Natural killer cell (primary cell): ENCODE results near the gene C22orf39. TPM values are rescaled to one million over a fixed set of nuclear protein-coding genes. Genes with fewer than 3 reads are reported as not detected.

Experiments used
- ATAC-seq, 3 donors: fragments of 150-1000 bp in 2 of 3; fragments of 200-7000 bp in 1 of 3; cut with Tn5 transposase; 1 replicate in 1 of 3; 2 replicates in 2 of 3; pipeline ENCODE4 v1.10.0; 2021; ENCODE audit warnings: mild to moderate bottlenecking in 2 of 3, moderate library complexity in 2 of 3
- DNase-seq, 2 donors: peaks; one replicate each; pipeline versions ENCODE4 v3.0.0 to v3.0.0-alpha.2; 2013 to 2021; ENCODE audit warnings: mixed read lengths in 1 of 2
- H3K27ac ChIP-seq: one replicate; pipeline ENCODE4 v1.5.1; 2013; ENCODE audit warnings: mild to moderate bottlenecking, low read length
- H3K27me3 ChIP-seq: one replicate; pipeline ENCODE4 v1.6.1; 2013; ENCODE audit warnings: low read length; ENCODE audit not compliant: control insufficient read depth, insufficient read depth
- H3K36me3 ChIP-seq: one replicate; pipeline ENCODE4 v1.6.1; 2013; ENCODE audit warnings: low read length; ENCODE audit not compliant: control insufficient read depth, insufficient read depth
- H3K4me1 ChIP-seq: one replicate; pipeline ENCODE4 v1.6.1; 2013; ENCODE audit warnings: low read length; ENCODE audit not compliant: control insufficient read depth, insufficient read depth
- H3K4me3 ChIP-seq: one replicate; pipeline ENCODE4 v1.5.1; 2013; ENCODE audit warnings: low read length
- H3K9me3 ChIP-seq: one replicate; pipeline ENCODE4 v1.6.1; 2013; ENCODE audit warnings: low read length; ENCODE audit not compliant: control insufficient read depth, insufficient read depth
- H3K27ac Mint-ChIP-seq, 2 donors: one replicate each; pipeline ENCODE4 v1.8.0; 2022; ENCODE audit warnings: mild to moderate bottlenecking in 2 of 2, mixed read lengths in 2 of 2, moderate library complexity in 1 of 2
- H3K27me3 Mint-ChIP-seq, 2 donors: one replicate each; pipeline ENCODE4 v1.8.0; 2022; ENCODE audit warnings: low read depth in 2 of 2, mixed read lengths in 2 of 2
- H3K36me3 Mint-ChIP-seq: one replicate; pipeline ENCODE4 v1.8.0; 2022; ENCODE audit warnings: mixed read lengths
- H3K4me1 Mint-ChIP-seq, 2 donors: one replicate each; pipeline ENCODE4 v1.8.0; 2022; ENCODE audit warnings: mixed read lengths in 2 of 2
- H3K4me3 Mint-ChIP-seq: one replicate; pipeline ENCODE4 v1.8.0; 2022; ENCODE audit warnings: mild to moderate bottlenecking, moderate library complexity, mixed read lengths
- H3K9me3 Mint-ChIP-seq, 2 donors: one replicate each; pipeline ENCODE4 v1.8.0; 2022; ENCODE audit warnings: mixed read lengths in 2 of 2
- CTCF ChIP-seq: fragments of 200-600 bp; IDR thresholded peaks from one replicate; pipeline ENCODE4 v1.8.0; 2022; ENCODE audit warnings: antibody characterized with exemption
- WGBS: methylation state at CpG from one replicate; pipeline ENCODE4 v1.1.7; 2013; ENCODE audit warnings: missing lambda C conversion rate; ENCODE audit not compliant: insufficient coverage; 5-methylcytosine and 5-hydroxymethylcytosine counted together
- intact Hi-C: fragments of 100-400 bp; cut with micrococcal nuclease; formaldehyde crosslinking; loops from one replicate; pipeline ENCODE4 v1.14.2; 2022
- total RNA-seq, 4 donors: library from RNA; stranded (reverse); fragments of 120-200 nt in 1 of 4; gene quantifications; one replicate each; pipeline versions ENCODE4 v1.2.3 to v1.2.4, GENCODE V29; 2013 to 2022

C22orf39 gene
- total RNA-seq, 3 donors from 2014 or later (not counting 1 experiment from before 2014, with no cell fraction given) = 45.4 to 53.3 (median 50.2) TPM

DNA sequence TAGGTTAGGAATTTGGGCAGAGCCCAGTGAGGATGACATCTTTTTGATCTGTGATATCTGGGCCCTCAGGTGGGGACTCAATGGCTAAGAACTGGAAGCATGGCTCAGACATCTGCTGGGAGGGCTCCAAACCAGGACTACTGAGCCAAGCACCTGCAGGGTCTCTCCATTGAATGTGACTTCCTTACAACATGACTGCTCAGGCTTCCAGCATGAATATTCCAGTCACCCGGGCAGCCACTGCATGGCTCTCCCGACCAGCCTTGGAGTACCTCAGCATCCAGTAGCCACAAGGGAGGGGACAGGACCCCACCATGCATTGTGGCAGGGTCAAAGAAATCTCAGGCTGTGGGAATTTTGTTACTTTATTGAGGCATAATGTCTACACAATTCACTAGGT, 40.8 kb upstream of the C22orf39 start:
- H3K27me3 Mint-ChIP-seq = no peaks in the 10 kb centered on the region
- no peak overlapping the region for H3K4me3 ChIP-seq
- ATAC-seq (no peak), DNase-seq (no peak)
- H3K9me3 ChIP-seq = no peaks in the 10 kb centered on the region
- no peaks in the 10 kb centered on the region for H3K36me3 Mint-ChIP-seq
- TF ChIP-seq CTCF = no peak
- H3K4me1 Mint-ChIP-seq = no peaks in the 10 kb centered on the region
- H3K4me3 Mint-ChIP-seq = no peak overlapping the region
- H3K27me3 ChIP-seq = no peaks in the 10 kb centered on the region
- intact Hi-C loops = no loop called here
- 100% methylated on average over 2 of the region's 2 CpGs for WGBS
- no peaks in the 10 kb centered on the region for H3K9me3 Mint-ChIP-seq
- no peak overlapping the region for H3K27ac Mint-ChIP-seq
- H3K36me3 ChIP-seq = no peaks in the 10 kb centered on the region
- no peak overlapping the region for H3K27ac ChIP-seq
- H3K4me1 ChIP-seq = no peaks in the 10 kb centered on the region

GRCh38 chr22:19483481-19484244, 36.2 kb upstream of the C22orf39 start:
- H3K4me1 Mint-ChIP-seq = peaks cover 9 to 15% of the 10 kb centered on the region in 2 donors
- Histone ChIP-seq H3K9me3 (no peaks in the 10 kb centered on the region), H3K27ac (no peak overlapping the region), H3K4me1 (peaks cover 6% of the 10 kb centered on the region), H3K4me3 (no peak overlapping the region), H3K27me3 (no peaks in the 10 kb centered on the region), H3K36me3 (no peaks in the 10 kb centered on the region)
- no peak for TF ChIP-seq CTCF
- no peak overlapping the region for H3K27ac Mint-ChIP-seq
- intact Hi-C loops = no loop called here
- no peak overlapping the region for H3K4me3 Mint-ChIP-seq
- ATAC-seq = no peak
- H3K27me3 Mint-ChIP-seq = no peaks in the 10 kb centered on the region
- WGBS = 97% methylated on average over 7 of the region's 8 CpGs
- H3K36me3 Mint-ChIP-seq = no peaks in the 10 kb centered on the region
- H3K9me3 Mint-ChIP-seq = no peaks in the 10 kb centered on the region
- DNase-seq = no peak

- Histone ChIP-seq H3K36me3 (no peaks in the 10 kb centered on the region), H3K9me3 (no peaks in the 10 kb centered on the region), H3K4me3 (no peak overlapping the region), H3K4me1 (peaks cover 15% of the 10 kb centered on the region), H3K27ac (no peak overlapping the region), H3K27me3 (no peaks in the 10 kb centered on the region)
- no peak overlapping the region for H3K4me3 Mint-ChIP-seq
- DNase-seq (no peak), ATAC-seq (no peak)
- H3K9me3 Mint-ChIP-seq = no peaks in the 10 kb centered on the region
- H3K4me1 Mint-ChIP-seq = peaks cover 20 to 27% of the 10 kb centered on the region in 2 donors
- no peaks in the 10 kb centered on the region for H3K27me3 Mint-ChIP-seq
- no peak for TF ChIP-seq CTCF
- no peak overlapping the region for H3K27ac Mint-ChIP-seq
- intact Hi-C loops = no loop called here
- H3K36me3 Mint-ChIP-seq = no peaks in the 10 kb centered on the region
- WGBS = 95% methylated on average over 8 of the region's 9 CpGs
Measured at GRCh38 chr22:19482297-19482696, 34.8 kb upstream of the C22orf39 start.

GRCh38 chr22:19480789-19481188, 33.3 kb upstream of the C22orf39 start:
- Mint-ChIP-seq H3K9me3 (no peaks in the 10 kb centered on the region), H3K4me3 (peak overlapping the region; percentile 98), H3K36me3 (no peaks in the 10 kb centered on the region), H3K27me3 (no peaks in the 10 kb centered on the region), H3K27ac (peak overlapping the region in 1 of 2 donors; percentile 99), H3K4me1 (peaks cover 24 to 35% of the 10 kb centered on the region in 2 donors)
- H3K4me1 ChIP-seq = peaks cover 15% of the 10 kb centered on the region
- no peaks in the 10 kb centered on the region for H3K36me3 ChIP-seq
- H3K9me3 ChIP-seq = no peaks in the 10 kb centered on the region
- no peak overlapping the region for H3K27ac ChIP-seq
- ATAC-seq = no peak
- no peak for DNase-seq
- WGBS = 85% methylated on average over 10 of the region's 10 CpGs
- H3K4me3 ChIP-seq = no peak overlapping the region
- no peaks in the 10 kb centered on the region for H3K27me3 ChIP-seq
- intact Hi-C loops = no loop called here
- no peak for TF ChIP-seq CTCF
